ENCODE results near the gene SLC35F3.

GRCh38 chr1:234324821-234325220 lies 420.3 kb downstream of the SLC35F3 start:
- TF ChIP-seq CTCF (IDR thresholded peaks at IDR 0.05): no peak
- TF ChIP-seq POLR2A (IDR thresholded peaks at IDR 0.05): no peak

Data from right lobe of liver (tissue), 4 donors.